HL-60 (cell line): ENCODE results near the gene PRSS50.

Experiments
- CTCF ChIP-seq: IDR thresholded peaks from one replicate; pipeline ENCODE4 v1.5.1; 2011; ENCODE audit warnings: low read length, control low read depth, inconsistent platforms; ENCODE audit not compliant: insufficient read depth
- GABPA ChIP-seq: IDR thresholded peaks from 2 replicates; pipeline ENCODE4 v1.6.1; 2012; ENCODE audit warnings: low read depth
- POLR2AphosphoS5 ChIP-seq: IDR thresholded peaks from 2 replicates; pipeline ENCODE4 v1.6.1; 2012; ENCODE audit warnings: low read depth
- REST ChIP-seq: IDR thresholded peaks from 2 replicates; pipeline ENCODE4 v1.6.1; 2012; ENCODE audit warnings: low read depth; ENCODE audit not compliant: insufficient replicate concordance

- TF ChIP-seq CTCF (no peak), POLR2AphosphoS5 (no peak), REST (no peak), GABPA (no peak)
Observed at GRCh38 chr3:46700772-46701171, 16.9 kb downstream of the PRSS50 start.
